Hypothalamus (tissue), 51 donors: ENCODE measurements around the gene KCNK17.

Experiments used
- DNase-seq, 51 donors: peaks; one replicate each; lab custom pipeline; 2025; lab: John Stamatoyannopoulos, UW

The KCNK17 gene

DNA sequence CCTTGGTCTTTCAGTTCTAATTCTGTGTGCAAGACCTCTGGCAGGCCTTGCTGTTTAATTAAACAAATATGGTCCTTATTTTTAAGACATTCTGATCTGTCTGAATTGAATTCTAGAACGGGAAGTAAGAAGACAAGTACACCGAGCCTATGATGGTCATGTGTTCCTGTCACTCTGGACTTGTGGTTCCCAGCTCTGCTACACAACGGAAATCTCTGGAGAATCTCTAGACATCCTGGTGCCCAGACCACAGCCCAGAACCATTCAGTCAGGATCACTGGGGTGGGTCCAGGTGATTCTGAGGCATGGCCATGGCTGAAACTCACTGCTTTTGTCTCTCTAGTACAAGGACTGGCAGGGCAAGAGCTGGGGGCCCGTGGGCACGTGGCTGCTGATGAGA, 24.2 kb upstream of the KCNK17 start:
- DNase-seq: peak in 2 of 51 donors; percentile 12 to 19

DNA sequence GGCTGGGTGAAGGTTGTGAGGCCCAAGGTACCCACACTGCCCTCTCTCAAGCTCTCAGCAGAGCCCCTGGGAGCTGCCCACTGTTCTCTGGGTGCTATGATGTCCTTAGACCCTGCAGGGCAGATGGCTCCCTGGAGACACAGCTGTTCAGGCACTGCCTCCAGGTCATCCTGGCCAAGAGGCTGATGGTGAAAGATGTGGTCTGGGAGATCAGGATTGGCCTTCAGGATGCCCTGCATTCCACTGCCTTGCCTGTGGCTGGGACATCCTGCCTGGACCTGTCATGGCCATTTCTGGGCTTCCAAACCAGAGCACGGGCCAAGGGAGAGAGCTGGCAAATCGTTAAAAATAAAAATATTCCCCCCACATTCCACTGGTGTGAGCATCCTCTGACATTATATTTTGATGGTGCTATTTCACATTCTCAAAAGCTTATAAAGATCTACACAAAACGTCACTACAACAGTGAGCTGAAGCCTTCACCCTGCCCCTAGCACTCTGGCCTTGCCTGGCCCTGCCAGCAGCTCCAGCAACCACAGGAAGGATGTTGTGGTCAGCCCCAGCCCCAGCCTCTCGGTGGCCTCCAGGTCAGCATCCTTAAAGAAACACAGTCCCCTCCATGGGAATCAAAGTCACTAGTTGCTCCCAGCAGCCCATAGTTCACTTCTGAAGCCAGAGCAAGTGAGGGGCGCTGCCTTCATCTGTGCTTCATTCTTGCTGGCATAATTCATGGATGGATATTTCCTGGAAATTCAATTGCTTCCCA, 21.7 kb upstream of the KCNK17 start:
- DNase-seq: peak in 8 of 51 donors; percentile 6 to 24 (median 14)

DNA sequence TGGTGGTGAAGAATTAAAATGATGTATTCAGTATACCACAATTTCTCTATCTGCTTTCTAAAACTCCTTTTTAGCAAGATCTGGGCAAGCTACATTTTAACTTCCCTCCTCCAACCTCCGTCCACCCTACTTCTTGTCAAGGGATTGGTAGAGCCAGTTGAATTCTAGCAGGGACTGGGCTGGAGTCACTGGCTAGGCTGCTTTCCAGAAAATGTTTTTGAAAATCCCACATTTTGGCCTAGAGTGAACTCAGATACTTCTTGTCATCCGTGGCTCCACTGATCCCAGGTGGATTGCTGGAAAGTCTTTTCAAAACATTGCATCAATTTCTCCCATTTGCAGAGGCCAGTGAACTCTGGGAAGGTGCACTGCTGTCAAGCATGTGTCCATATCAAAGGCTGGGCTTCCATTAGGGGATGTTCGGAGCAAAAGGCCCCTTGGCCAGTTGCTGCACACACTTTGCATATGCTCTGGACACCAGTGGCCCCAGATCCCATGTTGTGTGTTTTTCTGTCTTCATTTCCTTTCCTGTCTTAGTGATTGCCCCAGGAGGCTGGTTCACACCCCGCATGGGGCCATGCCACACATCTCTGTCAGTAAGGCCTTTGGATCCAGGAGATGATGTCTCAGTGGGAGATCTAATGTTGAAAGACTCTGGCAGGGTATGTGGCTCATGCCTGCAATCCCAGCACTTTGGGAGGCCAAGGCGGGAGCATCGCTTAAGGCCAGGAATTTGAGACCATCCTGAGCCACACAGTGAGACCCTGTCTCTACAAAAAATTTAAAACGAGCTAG, 19.6 kb upstream of the KCNK17 start:
- no peak for DNase-seq

DNA sequence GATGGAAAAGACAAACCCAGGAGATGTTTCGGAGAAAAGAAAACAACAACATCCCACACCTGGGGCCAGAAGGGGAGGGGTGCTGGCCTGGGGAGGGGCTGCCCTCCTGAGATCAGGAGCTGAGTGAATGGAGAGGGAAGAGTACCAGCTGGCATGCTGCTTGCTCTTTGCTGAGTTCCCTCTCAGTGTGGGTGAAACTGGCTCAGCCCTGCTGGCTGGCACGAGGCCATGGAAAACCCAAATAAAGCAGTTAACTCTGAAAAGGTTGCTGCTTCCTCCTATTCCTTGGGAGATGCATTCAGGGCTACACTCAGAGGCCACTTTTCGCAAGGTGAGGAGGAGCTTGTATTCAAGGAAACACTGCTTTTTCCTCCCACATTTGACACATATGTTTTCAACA, 16.3 kb upstream of the KCNK17 start:
- DNase-seq: peak in 15 of 51 donors; percentile 4 to 56 (median 24)

DNA sequence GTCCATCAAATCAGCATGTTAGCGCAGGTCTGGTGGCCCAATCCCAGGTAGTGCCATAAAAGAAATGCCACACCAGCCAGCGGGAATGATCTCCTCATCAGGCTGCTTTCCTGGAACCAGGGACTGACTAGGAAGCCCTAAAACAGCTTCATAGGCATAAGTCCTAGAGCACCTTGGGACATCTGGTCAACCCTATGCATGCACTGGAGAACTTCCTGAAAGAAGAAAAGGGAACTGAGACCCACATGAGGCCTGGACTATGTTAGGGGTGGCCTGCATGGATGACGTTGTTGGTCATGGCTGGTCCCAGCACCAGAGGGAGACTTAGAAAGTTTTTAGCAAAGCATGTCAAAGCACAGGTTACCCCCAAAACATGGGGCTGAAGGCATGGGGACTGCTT, 15.8 kb upstream of the KCNK17 start:
- no peak for DNase-seq

DNA sequence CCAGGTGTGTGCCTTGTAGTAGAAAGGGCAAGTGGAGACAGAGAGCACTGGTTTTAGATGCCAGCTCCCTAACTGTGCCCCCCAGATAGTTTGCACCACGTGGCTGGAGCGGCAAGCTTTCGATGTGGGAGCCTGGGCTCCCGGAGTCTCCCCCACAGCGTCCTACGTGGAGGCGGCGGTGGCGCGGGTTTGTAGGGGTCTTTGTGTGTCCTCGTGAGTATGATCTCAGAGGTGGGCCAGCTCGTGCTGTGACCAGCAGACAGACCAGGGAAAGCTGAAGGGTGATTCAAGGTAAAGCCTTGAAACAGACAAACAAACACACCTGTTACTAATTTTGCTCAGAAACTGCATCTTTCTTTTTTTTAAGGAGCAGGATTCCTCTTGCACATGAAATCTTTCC, 13.8 kb upstream of the KCNK17 start:
- no peak for DNase-seq

DNA sequence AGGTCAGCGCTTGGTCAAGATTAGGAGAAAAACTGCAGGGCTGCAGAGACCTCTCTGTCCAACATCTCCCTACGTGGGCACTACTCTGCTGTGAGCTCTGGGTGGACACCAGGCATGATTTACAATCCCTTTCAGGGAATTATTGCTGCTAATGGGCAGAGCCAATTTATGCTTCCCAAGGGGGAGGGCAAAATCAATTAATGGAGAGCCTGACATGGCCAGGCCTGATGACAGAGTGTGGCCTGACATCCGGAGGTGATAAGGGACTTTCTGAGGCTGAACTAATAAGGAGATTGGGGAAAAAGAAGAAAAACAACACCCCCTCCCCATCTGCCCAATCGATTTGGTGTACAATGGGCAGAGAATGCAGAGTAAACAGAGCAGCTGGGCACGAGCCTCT, 13.3 kb upstream of the KCNK17 start:
- no peak for DNase-seq

DNA sequence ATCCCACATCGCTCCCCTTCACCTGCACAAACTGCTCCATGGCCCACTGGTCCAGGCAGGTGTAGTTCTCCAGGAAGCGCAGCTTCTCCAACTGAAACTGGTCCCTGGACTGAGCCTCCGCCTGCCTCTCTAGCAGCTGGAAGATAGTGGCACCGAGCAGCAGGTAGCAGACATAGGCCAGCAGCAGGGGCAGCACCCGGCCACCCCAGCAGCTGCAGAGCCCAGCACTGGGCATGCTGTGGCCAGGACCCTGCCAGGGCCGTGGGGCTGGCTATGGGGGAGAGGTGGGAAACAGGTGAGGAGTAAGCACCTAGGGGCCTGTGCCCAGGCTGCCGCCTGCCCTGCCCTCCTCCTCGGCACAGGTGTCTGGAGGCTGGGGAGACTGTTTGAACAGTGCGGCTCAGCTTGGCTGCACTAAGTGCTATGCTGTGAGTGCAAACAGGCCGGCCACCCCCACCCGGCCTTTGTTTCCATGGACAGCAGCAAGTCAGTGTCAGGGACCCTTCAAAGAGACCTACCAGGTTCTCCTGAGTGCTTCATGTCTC, 8.2 kb upstream of the KCNK17 start, which contains the start of gene KCNK16:
Gene KCNK16 (minus strand): TSS at position 397 of the 545 bp plus-strand sequence. CDS start 162 bp downstream, at position 235.
- DNase-seq: no peak

DNA sequence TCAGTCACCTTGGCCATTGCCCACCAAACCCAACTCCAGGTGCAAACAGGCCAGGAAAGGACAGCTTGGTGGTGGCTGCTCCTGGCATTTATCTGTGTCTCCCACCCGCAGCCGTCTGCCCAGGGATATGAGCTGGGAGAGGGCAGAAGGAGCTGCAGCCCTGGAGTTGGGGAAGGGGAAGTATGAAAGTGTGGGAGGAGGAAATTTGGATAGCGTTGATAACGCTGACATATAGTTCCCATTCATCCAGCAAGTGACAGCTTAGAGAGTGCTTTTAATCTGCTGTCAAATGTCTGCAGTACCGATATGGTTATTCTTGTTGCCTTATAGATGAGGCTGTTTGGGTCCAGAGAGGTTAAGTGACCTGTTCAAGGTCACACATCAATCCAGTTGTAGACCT, 7.5 kb upstream of the KCNK17 start:
- no peak for DNase-seq

DNA sequence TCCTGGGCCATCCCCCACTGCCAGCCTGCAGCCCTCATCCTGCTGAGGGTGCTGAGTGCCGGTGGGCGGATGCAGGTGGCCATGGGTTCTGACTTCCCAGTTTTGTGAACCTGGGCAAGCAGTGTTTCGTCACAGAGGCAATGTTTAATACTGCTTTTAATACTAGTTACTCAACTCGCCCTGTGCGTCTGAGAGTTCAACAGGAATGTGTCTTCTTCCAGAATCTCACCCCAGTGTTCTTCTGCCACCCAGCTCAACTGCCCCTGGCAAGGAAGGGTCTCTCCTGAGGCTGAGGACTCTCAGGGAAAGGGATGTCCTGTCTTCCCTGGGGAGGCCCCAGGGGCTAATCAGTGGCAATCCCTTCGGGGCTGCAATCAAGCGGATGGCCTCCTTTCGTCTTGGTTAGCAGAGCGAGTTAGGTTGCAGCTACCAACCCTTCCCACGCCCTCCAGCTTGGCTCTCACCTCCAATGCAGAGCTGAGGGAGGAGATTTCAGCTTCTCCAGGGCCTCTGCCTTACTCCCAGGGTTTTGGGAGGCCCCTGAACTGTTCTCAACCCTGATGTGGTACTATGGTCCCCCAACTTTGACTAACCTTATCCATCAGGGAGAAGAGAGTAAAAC, 6.3 kb upstream of the KCNK17 start:
- no peak for DNase-seq

DNA sequence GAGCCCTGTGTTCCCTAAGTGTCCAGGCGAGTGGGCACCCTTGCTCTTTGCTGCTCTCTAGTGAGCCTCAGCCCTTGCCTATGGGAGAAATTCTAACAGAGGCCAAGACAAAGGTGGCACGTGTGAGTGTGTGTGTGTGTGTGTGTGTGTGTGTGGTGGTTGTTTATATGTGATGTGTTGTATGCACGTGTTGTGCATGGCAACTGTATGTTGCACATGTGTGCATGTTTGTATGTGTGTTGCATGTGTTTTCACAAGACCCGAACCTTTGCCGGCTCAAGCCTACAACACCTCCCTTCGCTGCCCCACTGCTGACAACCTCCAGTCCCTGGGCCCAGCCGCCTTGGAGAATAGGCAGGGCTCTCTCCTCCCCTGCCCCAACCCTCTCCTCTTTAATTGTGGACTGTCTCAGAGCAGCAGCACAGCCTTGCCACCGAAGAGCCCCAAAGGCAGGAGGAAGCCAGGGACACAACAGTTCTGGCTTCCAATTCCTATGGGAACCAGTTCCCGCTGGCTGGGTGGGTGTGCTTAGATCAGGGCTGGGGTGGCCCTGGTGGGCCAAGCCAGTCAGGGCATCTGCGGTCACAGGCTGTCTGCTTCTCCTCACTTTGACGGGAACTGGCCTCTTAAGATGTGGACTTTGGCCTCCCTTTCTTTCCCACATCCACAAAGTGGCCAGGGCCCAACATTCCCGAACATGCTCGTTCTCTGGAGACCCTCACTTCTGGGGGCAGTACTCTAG, 5.6 kb upstream of the KCNK17 start:
- no peak for DNase-seq

DNA sequence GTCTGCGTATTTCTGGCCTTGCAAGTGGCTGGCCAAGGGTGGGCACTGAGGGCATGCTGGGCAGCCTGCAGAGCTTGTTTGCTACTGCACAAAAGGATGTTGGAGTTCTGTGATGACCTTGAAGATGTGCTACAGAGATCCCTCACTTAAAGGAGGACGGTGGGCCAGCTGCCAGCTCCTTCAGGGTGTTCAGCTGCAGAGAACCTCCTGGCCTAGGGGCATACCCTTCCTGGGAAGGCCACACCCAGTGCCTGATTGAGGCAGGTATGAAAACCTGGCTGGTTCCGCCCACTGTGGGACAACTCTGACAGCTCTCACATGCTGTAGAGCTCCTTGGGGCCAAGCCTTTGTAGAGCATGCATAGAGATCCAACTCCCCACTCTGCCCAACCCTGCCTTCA, 3.0 kb upstream of the KCNK17 start:
- DNase-seq: no peak

DNA sequence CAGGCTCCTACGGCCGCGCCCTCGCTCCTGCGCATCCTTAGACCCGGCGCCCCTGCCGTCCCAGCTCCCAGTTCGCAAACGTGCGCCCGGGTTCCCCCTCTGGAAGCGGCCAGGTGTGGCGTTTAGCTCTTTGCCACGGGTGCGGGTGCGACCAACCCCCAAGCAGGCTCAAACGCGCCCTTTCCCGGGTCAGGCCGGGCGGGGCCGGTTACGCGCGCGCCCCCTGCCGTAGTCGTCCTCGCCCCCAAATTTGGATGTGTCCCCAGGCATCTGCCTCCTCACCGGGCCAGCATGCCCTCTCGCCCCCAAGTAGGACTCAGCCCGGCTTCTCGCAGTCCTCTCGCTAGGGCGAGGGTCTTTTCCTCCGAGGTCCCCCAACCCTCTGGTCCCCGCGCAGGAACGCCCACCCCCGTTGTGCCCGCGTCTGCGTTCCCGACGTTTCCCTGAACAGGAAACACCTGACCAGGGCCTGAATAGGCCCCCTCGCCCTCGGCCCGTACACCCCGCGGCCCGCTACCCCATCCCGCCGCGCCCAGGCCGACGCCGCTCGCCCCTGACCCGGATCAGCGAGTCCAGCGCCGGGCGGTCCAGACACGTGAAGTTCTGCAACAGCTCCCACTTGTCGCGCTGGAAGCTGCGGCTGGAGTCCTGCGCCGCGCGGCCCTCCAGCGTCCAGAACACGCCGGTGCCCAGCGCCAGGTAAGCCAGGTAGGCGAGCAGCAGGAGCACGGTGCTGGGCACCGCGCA, 520 bp downstream of the KCNK17 start:
- no peak for DNase-seq

DNA sequence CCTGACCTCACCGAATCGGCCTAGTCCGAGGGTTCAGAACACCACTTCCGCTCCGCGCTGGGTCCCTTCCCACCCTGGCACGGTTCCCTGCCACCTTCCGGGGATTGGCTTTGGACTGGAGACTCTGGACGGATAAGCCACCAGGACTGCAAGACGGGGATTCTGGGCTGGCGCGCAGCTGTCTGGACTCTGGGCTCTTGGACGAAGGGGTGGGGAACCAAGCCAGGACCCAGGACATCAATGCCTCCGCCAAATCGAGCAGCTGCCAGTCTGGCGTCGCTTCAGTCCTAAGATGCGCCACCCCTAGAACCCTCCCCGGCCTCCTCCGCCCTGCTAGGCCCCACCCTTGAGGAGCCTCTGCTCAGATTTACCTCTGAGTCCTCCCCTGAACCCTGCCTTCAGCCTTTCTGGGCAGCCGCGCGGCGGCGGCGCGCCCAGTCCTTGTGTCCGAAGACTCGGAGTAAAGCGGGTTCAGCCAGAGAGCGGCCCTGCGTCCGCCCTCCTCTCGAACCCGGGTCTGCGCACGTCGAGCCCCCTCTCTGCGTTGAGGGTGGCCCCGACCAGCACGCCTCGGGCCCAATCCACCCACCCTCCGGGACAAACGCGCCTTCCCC, 1.2 kb downstream of the KCNK17 start:
- peak in 1 of 51 donors; percentile 8 for DNase-seq

DNA sequence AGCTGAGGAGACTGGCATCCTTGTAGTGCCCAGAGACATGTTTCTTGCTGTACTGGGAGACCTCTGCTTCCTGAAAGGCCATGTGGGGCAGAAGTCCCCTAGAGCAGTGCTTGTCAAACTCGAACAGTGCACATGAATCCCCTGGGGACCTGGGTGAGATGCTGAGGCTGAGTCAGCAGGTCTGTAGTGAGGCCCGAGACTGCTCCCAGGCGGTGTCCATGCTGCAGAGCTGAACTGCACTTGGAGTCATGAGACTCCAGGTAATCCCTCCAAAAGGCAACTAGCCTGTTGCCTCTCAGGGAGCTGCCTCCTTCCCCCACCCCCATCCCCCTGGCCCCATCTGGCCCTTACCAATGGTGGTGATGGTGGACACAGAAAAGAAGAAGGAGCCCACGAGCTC, 3.7 kb downstream of the KCNK17 start:
- no peak for DNase-seq

DNA sequence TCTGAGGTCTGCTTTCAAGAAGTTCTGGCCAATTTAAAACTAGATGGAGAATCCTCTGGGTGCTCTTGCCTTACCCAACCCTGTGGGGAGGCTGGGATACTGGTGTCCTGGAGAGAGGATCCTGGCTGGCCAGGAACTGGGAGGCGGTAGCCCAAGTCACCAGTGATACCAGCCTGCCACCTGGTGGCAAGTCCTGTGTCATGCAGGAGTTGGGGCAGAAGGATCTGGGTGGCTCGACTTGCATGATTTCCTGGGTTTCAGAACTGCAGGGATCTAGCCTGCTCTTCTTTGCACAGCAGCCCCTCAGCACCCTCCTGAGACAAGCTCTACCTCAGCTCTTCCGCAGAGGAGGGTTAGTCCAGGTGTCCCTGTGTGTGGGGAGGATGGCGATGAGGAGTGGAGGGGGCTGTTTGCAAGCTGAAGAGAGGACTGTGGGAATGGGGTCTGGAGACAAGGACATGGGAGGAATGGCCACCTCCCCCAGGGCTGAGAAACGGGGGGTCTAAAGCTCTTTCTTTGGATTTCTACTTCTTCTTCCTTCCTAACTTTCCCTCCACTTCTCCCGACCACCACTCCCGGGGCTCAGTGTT, 4.2 kb downstream of the KCNK17 start:
- DNase-seq: peak in 47 of 51 donors; percentile 6 to 76 (median 39)

DNA sequence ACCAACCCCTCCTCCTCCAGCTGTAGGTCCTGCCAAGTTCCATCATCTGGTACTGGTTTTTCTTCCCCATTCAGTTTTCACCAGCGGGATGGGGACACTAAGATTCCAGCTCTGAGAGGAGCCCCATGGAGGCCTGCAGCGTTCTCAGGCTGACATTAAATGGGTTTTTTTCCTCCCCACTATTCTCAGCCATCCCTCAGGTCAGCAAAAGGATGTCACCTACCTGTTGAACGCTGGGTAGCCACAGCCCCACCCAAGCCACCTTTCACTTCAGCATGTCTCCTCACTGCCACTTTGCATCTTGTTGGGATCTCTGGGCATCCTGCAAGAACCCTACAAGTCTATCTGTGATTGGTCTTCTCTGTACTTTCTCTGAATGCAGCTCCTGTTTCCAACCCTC, 6.8 kb downstream of the KCNK17 start:
- no peak for DNase-seq

DNA sequence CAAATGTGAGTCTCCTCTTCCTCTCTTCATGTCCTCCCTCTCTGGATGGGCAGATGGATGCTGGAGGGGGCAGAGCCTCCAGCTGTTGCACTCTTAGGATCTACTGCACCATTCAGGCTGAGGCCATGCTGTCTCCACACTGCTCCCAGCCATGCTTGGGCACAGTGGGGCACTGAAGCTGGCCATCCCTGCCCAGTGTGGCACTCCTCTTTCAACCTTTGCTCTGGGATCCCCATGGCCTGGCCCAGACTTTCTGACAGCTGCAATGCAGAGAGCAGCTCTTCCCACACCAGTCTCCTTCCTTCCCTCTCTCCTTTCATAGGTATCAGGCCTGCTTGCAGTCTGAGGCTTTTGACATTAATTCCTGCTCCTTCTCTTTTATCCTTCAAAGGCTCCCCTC, 9.3 kb downstream of the KCNK17 start:
- no peak for DNase-seq
